HG03095 (cell line): ENCODE results near the gene ABAT.
"Not testable (repeated sequence)": the region's sequence is repeated elsewhere in the genome, so short reads cannot be mapped to it uniquely, and the experiment has no call there.

Source experiments
- ATAC-seq: cut with Tn5 transposase; IDR thresholded peaks from one replicate; pipeline ENCODE4 v1.9.1; 2021; ENCODE audit warnings: moderate library complexity; ENCODE audit not compliant: unreplicated experiment

The ABAT gene

DNA sequence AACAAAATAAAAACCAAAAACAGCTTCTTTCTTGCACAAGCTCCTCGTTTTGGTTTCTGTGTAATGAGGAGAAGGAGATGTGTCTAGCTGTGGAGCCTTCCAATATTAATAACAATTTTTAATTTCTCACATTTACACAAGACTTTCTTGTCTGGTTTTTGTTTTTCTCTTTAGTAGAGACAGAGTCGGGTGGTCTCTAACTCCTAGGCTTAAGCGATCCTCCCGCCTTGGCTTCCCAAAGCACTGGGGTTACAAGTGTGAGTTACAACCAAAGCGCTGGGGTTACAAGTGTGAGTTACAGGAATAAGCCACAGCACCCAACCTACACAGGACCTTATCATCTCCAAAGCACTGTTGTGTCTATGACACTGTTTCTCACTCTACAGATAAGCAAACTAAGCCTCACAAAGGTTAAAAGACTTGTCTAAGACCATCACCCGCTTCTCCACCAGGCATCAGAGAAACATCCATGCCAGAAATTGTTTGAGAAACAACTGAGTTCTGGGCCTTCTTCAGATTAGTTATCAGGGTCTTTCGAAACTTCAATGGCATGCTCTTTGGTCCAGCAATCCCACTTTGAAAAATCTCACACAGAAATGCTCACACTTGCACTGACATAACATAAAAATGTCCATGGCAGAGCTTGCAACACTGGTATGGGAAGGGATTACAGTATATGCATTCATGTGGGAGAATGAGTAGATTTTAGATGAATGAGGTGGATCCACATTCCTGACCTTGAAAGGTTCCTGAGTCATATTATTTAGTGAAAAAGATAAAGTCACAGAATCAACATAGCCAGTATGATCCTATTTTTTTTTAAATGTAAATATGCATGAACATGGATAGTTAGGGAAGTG lies 3.9 kb downstream of the ABAT start:
- no peak for ATAC-seq

DNA sequence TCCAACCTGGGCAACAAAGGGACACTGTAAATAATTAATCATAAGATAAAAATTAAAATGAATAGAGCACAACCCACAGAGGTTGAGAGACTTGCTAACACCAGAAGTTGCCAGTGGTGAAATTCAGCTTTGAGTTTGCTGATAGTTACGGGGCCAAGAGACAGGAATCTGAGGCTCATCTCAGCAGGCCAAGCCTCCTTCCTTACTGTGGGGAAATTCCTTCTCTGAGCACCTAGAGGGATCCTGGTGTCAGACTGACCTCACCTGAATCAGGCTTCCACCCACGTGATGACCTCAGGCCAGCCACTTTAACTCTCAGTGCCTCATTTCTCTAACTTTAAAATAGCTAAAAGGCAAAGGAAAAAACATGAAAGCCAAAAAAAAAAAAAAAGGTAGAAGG lies 4.7 kb downstream of the ABAT start:
- no peak for ATAC-seq

DNA sequence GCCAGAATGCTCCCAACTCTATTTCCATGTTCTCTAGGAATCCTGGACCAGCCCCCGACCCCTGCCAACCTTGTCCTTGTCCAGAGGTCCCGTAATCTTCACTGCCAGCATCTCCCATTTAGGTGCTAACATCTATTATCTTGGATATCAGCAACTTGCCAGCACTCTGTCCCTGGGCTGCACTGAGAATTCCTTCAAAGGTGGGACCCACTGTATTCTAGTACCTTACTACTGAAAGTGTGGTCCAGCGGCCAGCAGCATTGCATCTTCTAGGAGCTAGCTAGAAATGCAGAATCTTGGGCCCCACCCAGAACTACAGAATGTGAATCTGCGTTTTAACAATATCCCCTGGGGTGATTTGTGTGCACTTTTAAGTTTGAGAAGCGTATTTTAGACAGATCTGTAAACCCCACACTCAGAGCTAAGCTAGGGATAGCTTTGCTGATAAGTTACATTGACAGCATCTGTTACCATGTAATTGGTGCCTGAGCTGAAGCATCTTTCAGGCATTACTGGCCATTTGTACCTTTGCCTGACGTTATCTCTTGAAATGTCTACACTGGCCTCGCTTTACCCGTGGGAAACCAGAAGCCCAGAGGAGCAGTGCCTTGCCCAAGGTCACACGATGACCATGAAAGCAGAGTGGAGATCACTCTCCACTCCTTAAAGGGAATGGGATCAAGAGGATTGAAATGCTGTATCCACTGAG lies 8.3 kb downstream of the ABAT start:
- no peak for ATAC-seq

DNA sequence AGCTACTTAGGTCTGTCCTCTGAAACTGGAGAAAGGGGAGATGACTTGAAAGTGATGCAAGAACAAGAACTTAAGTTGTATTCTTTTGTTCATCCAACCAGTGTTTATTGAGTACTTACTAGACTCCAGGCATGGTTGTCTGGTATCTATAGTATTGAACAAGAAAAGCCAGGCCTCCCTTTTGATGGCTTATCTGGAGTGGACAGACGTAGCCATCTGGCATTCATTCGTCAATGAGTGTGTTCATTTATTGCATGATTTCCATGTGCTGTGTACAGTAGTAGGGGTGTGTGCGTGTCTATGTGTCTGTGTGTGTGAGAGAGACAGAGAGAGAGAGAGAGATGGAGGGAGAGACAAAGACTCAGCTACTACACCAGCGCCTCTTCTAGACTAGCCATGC lies 9.2 kb downstream of the ABAT start:
- no peak for ATAC-seq

DNA sequence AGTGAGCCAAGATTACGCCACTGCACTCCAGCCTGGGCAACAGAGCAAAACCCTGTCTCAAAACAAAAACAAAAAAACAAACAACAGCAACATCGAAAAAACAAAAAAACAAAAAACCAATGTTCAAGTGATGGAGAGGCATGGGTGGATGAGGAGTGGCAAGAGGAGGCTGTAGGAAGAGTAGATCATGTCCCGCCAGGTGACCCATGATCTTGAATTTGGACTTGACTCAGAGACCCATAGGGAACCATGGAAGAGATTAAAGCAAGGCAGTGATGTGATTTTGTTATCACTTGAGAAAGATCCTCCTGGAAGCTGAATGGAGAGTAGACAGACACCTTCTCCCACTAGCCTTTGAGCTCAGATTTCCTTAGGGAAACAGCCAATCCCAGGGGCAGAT lies 11.2 kb downstream of the ABAT start:
- no peak for ATAC-seq

DNA sequence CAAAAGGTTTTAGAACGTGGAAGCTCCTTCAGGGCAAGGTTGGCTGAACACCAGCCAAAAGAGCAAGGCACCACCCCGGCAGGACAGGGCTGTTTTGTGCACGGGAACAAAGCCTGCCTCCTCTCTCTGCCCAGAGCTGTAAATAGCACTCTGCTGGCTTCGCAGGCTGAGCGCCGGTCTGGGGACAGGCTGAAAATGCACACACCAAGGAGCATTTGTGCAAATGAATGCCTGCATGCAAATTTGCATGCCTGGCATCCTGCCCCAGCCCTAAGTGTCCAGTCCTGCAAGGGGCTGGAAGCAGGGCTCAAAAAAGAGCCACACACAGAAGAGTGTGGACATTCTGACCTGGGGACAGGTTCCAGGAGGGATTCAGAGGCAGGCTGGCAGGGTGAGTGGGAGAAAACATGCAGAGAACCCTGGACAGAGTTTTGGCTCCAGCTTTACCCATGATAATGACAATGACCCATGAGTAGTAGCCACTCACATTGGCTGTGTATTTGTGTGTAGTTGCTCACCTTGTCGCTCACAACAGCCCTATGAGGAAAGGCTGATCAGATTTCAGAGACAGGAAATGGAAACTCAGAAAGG lies 11.7 kb downstream of the ABAT start:
- ATAC-seq = no peak

DNA sequence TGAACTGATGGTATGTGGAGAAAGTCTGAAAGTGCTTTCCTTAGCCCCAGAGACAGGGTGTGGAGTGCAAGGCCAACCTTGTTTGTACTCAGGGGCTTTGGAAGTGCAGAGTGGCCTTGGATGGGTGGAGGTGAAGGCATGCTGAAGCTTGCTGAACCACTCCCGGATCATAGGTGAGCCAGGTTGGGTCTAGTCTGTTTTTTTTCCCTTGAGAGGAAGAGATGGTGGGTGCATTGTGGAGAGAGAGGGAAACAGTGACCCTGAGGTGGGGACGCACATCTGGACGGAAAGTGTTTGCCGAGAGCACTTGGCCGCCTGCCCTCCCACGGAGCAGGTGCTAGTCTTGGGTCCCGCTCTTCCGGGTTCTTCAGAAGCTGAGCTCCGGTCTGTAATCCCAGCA lies 12.5 kb downstream of the ABAT start:
- ATAC-seq = no peak

DNA sequence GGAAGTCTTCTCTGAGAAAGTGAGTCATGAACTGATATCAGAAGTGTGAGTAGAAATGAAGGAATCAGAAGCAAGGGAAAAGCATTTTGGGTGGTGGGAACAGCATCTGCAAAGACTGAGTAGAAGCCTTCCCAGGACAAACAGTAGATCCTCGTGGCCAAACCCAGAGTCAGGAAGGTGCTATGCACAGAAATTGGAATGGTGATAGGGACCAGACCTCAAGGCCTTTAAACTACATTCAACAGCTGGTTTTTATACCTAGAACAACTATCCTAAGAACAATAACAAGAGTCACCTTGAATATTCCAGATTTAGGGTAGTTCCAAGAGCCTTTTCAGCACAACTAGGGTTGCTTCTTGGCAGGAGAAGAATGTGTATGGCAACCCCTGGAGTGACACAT lies 15.3 kb downstream of the ABAT start:
- ATAC-seq = no peak

DNA sequence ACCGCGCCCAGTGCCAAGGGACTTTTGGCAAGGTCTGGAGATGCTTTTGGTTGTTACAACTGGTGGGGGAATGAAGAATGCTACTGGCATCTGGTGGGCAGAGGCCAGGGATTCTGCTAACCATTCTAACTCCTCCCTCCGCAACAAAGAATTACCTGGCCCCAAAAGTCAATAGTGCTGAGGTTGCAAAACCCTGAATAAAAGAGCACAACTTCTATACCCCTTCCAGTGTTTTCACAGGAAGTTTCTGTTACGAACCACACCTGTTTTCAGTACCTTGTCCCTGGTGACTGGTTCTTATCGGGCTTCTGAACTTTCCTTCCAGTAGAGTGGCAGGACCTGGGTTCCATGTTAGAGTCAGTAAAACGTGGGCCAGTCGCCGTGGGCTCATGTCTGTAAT lies 17.3 kb downstream of the ABAT start:
- no peak for ATAC-seq

DNA sequence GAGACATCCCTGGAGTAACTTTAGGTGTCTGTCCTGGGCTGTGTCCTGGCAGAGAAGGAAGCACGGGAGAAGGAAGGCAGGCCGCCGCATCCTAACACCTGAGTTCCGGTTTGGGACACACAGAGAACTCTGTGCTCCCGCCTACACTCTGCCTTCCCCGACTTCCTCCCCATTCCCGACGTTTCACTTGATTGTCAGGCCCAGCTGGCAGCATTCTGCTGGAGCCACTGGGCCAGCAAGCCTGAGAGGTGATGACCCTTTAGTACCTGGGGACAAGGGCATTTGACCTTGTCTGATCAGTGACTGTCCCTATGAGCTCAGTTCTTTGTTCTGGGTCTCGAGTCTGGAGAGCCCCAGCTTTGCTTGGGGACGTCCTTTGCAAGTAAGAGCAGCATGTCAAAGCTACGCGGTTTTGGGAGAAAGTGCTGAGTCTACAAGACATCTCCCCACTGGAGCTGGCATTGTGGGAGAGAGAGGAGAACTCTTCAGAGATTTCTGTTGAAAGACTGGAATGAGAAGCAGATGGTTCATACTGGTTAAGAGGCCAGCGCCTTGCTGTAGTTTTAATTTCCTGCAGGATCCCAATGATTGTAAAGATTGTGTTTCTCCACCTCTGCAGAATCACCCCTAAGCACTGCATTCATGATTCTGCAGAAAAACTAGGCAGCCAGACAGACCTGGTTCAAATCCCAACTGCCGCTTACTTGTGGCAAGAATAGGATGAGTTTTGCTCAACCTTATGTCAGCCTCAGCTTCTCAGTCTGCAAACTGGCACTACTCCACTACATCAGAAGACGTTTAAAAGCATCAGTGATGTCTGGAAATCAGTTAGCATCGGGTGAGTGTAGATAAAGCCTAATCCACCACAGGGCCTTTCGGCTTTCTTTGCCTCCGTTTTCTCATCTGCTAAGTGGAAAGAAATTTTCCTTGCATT lies 20.6 kb downstream of the ABAT start:
- no peak for ATAC-seq

DNA sequence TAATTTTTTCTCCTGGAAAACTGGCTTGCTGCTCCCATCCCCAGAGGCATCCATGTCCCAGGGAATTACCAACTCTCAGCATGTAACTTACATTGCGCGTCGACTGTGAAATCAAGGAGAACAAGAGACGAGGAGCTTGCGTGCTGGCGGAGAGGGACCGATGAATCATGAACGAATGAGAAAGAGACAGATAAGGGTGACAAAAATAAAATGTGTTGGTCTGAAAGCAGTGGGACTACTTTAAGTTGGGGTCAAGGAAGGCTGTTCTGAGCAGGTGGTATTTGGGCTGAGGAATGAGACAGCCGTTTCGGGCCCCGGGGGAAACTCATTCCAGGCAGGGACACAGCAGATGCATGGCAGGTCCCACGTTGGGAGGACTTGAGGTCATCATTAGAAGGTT lies 22.5 kb downstream of the ABAT start:
- ATAC-seq = no peak

DNA sequence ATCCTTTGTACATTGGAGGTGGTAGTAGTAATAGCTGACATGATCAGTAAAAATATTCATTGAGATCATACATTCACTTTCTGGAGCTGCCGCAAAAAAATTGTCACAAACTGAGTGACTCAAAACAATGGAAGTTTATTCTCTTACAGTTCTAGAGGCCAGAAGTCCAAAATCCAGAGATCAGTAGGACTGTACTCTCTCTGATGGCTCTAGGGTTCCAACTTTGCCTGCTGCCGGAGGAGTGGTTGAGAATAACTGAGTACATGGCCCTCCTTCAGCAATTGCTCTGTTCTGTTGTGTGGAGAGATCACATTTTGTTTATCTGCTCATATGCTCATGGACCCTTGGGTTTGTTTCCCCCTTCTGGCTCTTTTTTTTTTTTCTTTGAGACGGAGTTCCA lies 23.5 kb downstream of the ABAT start:
- ATAC-seq = no peak

DNA sequence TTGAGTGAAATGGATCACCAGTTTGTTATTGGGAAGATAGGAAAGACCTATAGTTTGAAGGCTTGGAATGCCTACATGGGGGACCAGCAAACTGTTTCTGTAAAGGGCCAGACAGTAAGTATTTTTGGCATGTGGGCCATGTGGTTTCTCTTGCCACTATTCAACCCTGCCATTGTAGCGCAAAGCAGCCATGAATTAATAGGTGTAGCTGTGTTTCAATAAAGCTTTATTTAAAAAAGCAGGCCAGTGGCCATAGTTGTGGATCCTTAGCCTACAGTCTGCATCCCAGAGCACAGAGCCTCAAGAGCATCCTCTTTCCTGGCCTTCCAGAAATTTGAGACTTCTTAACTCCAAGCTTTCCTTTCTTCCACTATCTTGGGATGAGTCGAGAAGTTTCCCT lies 29.3 kb downstream of the ABAT start:
- no peak for ATAC-seq

DNA sequence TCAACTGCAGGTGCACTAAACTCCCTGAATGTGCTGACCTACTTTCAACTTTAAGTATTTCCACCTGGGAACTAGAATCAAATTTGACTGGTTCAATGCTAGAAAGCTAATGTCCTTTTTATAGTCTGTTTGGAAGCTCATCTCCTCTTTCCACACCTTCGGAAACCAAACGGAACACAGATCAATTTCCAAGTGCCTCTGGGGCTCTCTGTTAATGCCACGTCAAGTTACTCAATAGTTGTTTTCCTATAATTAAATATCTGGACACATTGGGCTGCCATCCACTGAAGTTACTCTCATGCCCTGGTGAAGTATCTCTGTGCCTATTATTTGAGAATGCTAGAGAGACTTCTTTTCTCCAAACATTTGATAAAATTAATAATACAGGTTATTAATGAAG lies 29.7 kb downstream of the ABAT start:
- ATAC-seq = no peak

DNA sequence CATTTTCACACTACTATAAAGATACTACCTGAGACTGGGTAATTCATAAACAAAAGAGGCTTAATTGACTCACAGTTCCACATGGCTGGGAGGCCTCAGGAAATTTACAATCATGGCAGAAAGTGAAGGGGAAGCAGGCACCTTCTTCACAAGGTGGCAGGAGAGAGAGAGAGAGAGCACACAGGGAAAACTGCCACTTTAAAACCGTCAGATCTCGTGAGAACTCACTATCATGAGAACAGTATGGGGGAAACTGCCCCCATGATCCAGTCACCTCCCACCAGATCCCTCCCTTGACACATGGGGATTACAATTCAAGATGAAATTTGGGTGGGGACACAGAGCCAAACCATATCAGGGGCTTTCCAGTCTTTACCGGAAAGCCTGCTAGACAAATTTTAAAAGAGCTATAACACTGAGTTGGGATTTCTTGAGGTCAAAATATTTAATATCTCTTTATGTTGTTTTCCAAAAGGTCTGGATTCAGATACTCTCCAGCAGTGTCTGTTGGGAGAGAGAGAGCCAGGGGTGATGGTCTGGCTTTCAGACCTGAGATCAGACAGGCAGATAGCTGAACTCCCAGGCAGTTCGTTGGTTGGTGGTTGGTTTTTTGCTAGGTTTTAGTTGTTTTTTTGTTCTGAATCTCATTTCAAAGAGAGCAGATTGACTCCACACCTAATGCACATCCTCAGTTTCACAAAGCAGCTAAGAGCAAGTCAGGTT lies 30.8 kb downstream of the ABAT start:
- ATAC-seq = not testable (repeated sequence)

DNA sequence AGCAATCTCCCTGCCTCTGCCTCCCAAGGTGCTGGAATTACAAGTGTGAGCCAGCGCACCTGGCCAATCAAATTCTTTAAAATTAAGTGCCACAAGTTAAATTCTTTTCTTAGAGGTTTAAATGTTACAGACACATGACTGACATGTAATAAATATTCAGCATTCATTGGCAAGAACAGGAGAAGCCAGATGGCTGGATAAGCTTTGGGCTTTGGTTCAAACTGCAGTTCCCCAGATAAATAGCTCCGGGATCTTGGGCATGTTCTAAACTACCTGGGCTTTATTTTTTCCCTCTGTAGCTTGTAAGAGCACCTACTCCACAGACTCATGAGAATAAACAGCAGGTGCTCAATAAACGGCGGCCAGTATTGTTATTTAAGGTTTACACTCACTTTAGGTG lies 34.1 kb downstream of the ABAT start:
- no peak for ATAC-seq

DNA sequence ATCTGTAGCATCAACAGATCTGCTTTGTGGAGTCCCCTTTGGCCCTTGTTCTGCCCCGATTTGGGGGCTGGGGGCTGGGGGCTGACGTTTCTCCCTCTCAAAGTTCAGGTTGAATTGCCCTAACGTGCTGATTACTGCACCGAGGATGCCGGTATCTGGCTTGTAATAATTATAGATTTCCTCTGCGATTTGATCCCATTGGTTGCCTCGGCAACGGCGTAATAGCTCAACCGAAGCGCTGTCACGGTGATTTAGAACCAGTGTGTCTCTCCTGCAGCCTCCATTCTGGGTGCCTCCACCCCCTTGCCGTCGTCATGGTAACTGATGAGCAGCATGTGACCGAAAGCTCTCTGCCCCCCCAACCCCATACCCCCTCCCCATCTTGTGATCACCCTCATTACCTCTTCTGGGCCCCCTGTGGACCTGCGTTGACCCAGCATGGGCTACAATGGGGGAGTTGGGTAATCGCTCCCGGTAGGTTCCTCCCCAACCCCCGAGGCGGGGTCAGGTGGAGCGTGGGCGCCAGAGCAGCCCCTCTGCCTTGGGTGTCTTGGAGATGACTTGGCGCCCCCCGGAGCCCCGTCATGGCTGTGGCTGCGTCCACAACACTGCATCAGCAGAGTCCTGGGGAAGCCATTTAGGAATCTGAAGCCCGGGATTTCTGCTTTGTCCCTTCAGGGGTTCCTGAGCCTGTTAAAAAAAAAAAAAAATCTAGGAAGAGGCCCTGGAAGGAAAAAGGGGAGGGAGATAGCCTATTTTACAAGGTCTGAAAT lies 38.4 kb downstream of the ABAT start:
- ATAC-seq = no peak

DNA sequence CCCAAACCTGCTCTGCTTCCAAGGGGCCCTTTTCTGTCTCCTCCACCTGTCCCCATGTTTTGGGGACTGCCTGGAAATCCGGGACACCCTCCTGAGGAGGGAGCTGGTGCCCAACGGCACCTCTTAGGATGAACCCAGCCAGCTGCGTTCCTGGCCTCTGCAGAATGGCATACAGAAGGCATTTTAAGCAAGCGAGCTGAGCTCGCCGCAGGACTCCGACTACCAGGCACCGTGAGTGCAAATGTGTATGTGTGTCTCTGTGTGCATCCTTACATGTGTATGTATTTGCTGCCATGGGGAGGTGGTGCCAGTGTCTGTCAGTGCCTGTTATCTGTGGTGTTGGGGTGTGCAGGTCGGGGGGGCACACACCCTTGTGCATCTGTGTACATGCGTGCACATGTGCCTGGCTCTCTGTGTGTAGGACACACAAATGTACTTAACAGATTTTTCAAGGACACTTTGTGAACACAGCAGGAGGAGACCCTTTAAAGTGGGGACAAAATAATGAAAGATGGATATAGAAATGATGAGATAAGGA lies 39.3 kb downstream of the ABAT start:
- ATAC-seq = no peak

DNA sequence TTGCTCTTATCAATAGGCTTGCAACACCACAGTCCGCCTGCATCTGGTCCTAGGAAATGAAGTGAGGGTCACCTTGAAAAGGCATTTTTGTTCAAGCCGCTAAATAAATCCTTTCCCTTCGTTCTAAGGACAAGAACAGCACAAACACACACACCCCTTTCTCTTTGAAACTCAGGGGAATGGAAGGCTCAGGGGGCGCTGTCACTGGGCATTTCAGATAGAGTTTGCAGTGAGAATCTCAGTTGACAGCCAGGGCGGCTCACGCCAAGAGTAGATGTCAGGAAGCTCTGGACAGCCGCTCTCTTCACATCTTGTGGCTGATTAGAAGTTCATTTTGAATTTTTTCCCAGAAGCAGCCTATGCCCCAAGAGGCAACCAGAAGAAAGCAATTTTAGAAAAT lies 39.8 kb downstream of the ABAT start:
- no peak for ATAC-seq
